IMR-90 (cell line): ENCODE data around the gene TRIM38. TPM values are rescaled to one million over a fixed set of nuclear protein-coding genes. Genes with fewer than 3 reads are reported as not detected.

Source experiments
- ATAC-seq: fragments of 200-7000 bp; cut with Tn5 transposase; 2 replicates; pipeline ENCODE4 v1.9.1; 2020; ENCODE audit warnings: low read depth, mild to moderate bottlenecking, moderate library complexity
- BruUV-seq: library from RNA; stranded (reverse); fragments of 400-500 nt; replicated peaks from 2 replicates; lab custom pipeline; 2021; lab: Mats Ljungman, UMichigan
- CTCF ChIA-PET: fragments of 300-600 bp; formaldehyde crosslinking; extraction: SDS; loops from one replicate; lab custom pipeline; 2021; ENCODE audit warnings: antibody characterized with exemption; lab: Yijun Ruan, JAX
- POLR2A ChIA-PET: fragments of 300-600 bp; sonication (Branson Sonifier 250); formaldehyde crosslinking; loops from one replicate; lab custom pipeline; 2022; ENCODE audit warnings: antibody characterized with exemption; ENCODE audit not compliant: unreplicated experiment; lab: Charles Lee
- DNase-seq: peaks from one replicate; pipeline ENCODE4 v3.0.0; 2013
- H2AFZ ChIP-seq: replicated peaks from 2 replicates; pipeline ENCODE3; 2013; ENCODE audit warnings: low read length, mild to moderate bottlenecking; ENCODE audit not compliant: poor library complexity
- H2AK5ac ChIP-seq: 2 replicates; pipeline ENCODE4 v1.6.1; 2013; ENCODE audit warnings: low read depth, low read length, inconsistent platforms
- H2AK9ac ChIP-seq: replicated peaks from 2 replicates; pipeline ENCODE3; 2013; ENCODE audit warnings: mild to moderate bottlenecking, low read depth, low read length, moderate library complexity; ENCODE audit not compliant: poor library complexity
- H2BK120ac ChIP-seq: 2 replicates; pipeline ENCODE4 v1.6.1; 2013; ENCODE audit warnings: low read depth, low read length, inconsistent platforms
- H2BK15ac ChIP-seq: 3 replicates; pipeline ENCODE4 v1.6.1; 2013; ENCODE audit warnings: low read depth, low read length, inconsistent platforms
- H2BK20ac ChIP-seq: 2 replicates; pipeline ENCODE4 v1.6.1; 2013; ENCODE audit warnings: low read depth, mild to moderate bottlenecking, inconsistent platforms, low read length, moderate library complexity
- H2BK5ac ChIP-seq: 2 replicates; pipeline ENCODE4 v1.6.1; 2013; ENCODE audit warnings: mild to moderate bottlenecking, low read depth, low read length, inconsistent platforms; ENCODE audit not compliant: poor library complexity, severe bottlenecking
- H3K14ac ChIP-seq: replicated peaks from 2 replicates; pipeline ENCODE4 v1.6.1; 2013; ENCODE audit warnings: low read depth, low read length, inconsistent platforms
- H3K18ac ChIP-seq: 2 replicates; pipeline ENCODE4 v1.6.1; 2013; ENCODE audit warnings: low read depth, low read length, control low read depth
- H3K23ac ChIP-seq: 2 replicates; pipeline ENCODE4 v1.6.1; 2013; ENCODE audit warnings: low read depth, low read length, inconsistent platforms
- H3K27ac ChIP-seq: 2 replicates; pipeline ENCODE4 v1.5.1; 2013; ENCODE audit warnings: mild to moderate bottlenecking, control low read depth, low read length; ENCODE audit not compliant: insufficient read depth
- H3K27me3 ChIP-seq: 2 replicates; pipeline ENCODE4 v1.6.1; 2013; ENCODE audit warnings: low read length; ENCODE audit not compliant: control insufficient read depth, insufficient read depth
- H3K36me3 ChIP-seq: 2 replicates; pipeline ENCODE4 v1.6.1; 2013; ENCODE audit warnings: low read length, mixed read lengths; ENCODE audit not compliant: control insufficient read depth, insufficient read depth
- H3K4ac ChIP-seq: 2 replicates; pipeline ENCODE4 v1.6.1; 2013; ENCODE audit warnings: low read depth, low read length, inconsistent platforms
- H3K4me1 ChIP-seq: 2 replicates; pipeline ENCODE4 v1.6.1; 2013; ENCODE audit warnings: low read length, mixed read lengths; ENCODE audit not compliant: control insufficient read depth, insufficient read depth
- H3K4me2 ChIP-seq: 2 replicates; pipeline ENCODE4 v1.6.1; 2013; ENCODE audit warnings: low read depth, mild to moderate bottlenecking, control low read depth, low read length, moderate library complexity
- H3K4me3 ChIP-seq: 2 replicates; pipeline ENCODE4 v1.5.1; 2013; ENCODE audit warnings: low read depth, mild to moderate bottlenecking, control low read depth, low read length, moderate library complexity; ENCODE audit not compliant: insufficient read depth
- H3K56ac ChIP-seq: 2 replicates; pipeline ENCODE4 v1.6.1; 2013; ENCODE audit warnings: low read length, inconsistent platforms; ENCODE audit not compliant: insufficient read depth; ENCODE audit errors: extremely low read depth
- H3K79me1 ChIP-seq, 2 experiments: 2 replicates each; pipeline ENCODE4 v1.6.1; 2013; ENCODE audit warnings: low read length in 2 of 2, inconsistent platforms in 1 of 2, low read depth in 1 of 2
- H3K9ac ChIP-seq: 2 replicates; pipeline ENCODE4 v1.6.1; 2013; ENCODE audit warnings: low read depth, low read length, control low read depth
- H3K9me1 ChIP-seq: 2 replicates; pipeline ENCODE4 v1.6.1; 2013; ENCODE audit warnings: low read length, inconsistent platforms; ENCODE audit not compliant: insufficient read depth
- H3K9me3 ChIP-seq: 2 replicates; pipeline ENCODE4 v1.6.1; 2013; ENCODE audit warnings: low read length; ENCODE audit not compliant: control insufficient read depth, insufficient read depth
- H4K20me1 ChIP-seq: 2 replicates; pipeline ENCODE4 v1.6.1; 2013; ENCODE audit warnings: low read length, inconsistent platforms; ENCODE audit not compliant: insufficient read depth
- H4K5ac ChIP-seq: 2 replicates; pipeline ENCODE4 v1.6.1; 2013; ENCODE audit warnings: mild to moderate bottlenecking, low read depth, low read length, control low read depth
- H4K8ac ChIP-seq, 2 experiments: 2 replicates each; pipeline ENCODE4 v1.6.1; 2013; ENCODE audit warnings: low read depth in 2 of 2, low read length in 2 of 2, control low read depth in 1 of 2, inconsistent platforms in 1 of 2
- H4K91ac ChIP-seq: 2 replicates; pipeline ENCODE4 v1.6.1; 2013; ENCODE audit warnings: low read depth, low read length, inconsistent platforms; ENCODE audit not compliant: insufficient read depth
- BHLHE40 ChIP-seq: fragments of 150-350 bp; IDR thresholded peaks from 2 replicates; pipeline ENCODE4 v1.6.1; 2016; ENCODE audit warnings: mild to moderate bottlenecking, low read depth, low read length
- CEBPB ChIP-seq: IDR thresholded peaks from 2 replicates; pipeline ENCODE4 v1.6.1; 2012; ENCODE audit warnings: low read depth, low read length, improper control_type of control experiment
- CHD1 ChIP-seq: IDR thresholded peaks from 2 replicates; pipeline ENCODE4 v1.6.1; 2012; ENCODE audit warnings: low read depth, low read length, improper control_type of control experiment
- CTCF ChIP-seq: conservative IDR thresholded peaks from 2 replicates; pipeline ENCODE4 v1.5.1; 2012; ENCODE audit warnings: mild to moderate bottlenecking, low read depth, low read length, improper control_type of control experiment
- ELK1 ChIP-seq: fragments of 150-350 bp; IDR thresholded peaks from 2 replicates; pipeline ENCODE4 v1.6.1; 2016; ENCODE audit warnings: low read depth, mild to moderate bottlenecking, low read length, moderate library complexity, borderline replicate concordance
- FOS ChIP-seq: fragments of 150-350 bp; IDR thresholded peaks from 2 replicates; pipeline ENCODE4 v1.6.1; 2016; ENCODE audit warnings: low read depth, low read length
- MAFK ChIP-seq: IDR thresholded peaks from 2 replicates; pipeline ENCODE4 v1.6.1; 2012; ENCODE audit warnings: low read depth, low read length, improper control_type of control experiment
- MAZ ChIP-seq: IDR thresholded peaks from 2 replicates; pipeline ENCODE4 v1.6.1; 2012; ENCODE audit warnings: low read depth, mild to moderate bottlenecking, low read length, improper control_type of control experiment, moderate library complexity, borderline replicate concordance
- MXI1 ChIP-seq: IDR thresholded peaks from 2 replicates; pipeline ENCODE4 v1.6.1; 2012; ENCODE audit warnings: low read depth, mild to moderate bottlenecking, low read length, moderate library complexity, borderline replicate concordance
- NFE2L2 ChIP-seq: fragments of 150-350 bp; IDR thresholded peaks from 2 replicates; pipeline ENCODE4 v1.6.1; 2016; ENCODE audit warnings: low read depth, mild to moderate bottlenecking, low read length
- POLR2A ChIP-seq: IDR thresholded peaks from 2 replicates; pipeline ENCODE4 v1.6.1; 2012; ENCODE audit warnings: mild to moderate bottlenecking, low read depth, low read length
- RAD21 ChIP-seq: IDR thresholded peaks from 2 replicates; pipeline ENCODE4 v1.6.1; 2012; ENCODE audit warnings: low read length, improper control_type of control experiment
- RCOR1 ChIP-seq: IDR thresholded peaks from 2 replicates; pipeline ENCODE4 v1.6.1; 2012; ENCODE audit warnings: mild to moderate bottlenecking, low read length, improper control_type of control experiment; ENCODE audit not compliant: insufficient replicate concordance
- RFX5 ChIP-seq: IDR thresholded peaks from 2 replicates; pipeline ENCODE4 v1.8.0; 2012; ENCODE audit warnings: low read depth, mild to moderate bottlenecking, low read length, moderate library complexity
- SMC3 ChIP-seq: fragments of 150-350 bp; IDR thresholded peaks from 2 replicates; pipeline ENCODE4 v1.6.1; 2016; ENCODE audit warnings: low read depth, mild to moderate bottlenecking, antibody characterized with exemption, low read length, moderate library complexity
- USF2 ChIP-seq: fragments of 150-350 bp; IDR thresholded peaks from 2 replicates; pipeline ENCODE4 v1.6.1; 2017; ENCODE audit warnings: mild to moderate bottlenecking, antibody characterized with exemption, low read length, low read depth
- WGBS, 2 experiments: methylation state at CpG; one replicate each; pipeline versions ENCODE4 v1.1.5 to v1.1.7; 2013; ENCODE audit warnings: missing lambda C conversion rate in 2 of 2; ENCODE audit not compliant: insufficient read length in 1 of 2; ENCODE audit errors: extremely low coverage in 2 of 2; 5-methylcytosine and 5-hydroxymethylcytosine counted together
- dilution Hi-C: fragments of 300-500 bp; cut with HindIII; formaldehyde crosslinking; loops from one replicate; pipeline ENCODE4 v1.14.3; 2018; ENCODE audit warnings: low sequenced_read_pairs; ENCODE audit not compliant: unreplicated experiment
- in situ Hi-C: fragments of 300-500 bp; cut with MboI; formaldehyde crosslinking; loops from 3 replicates; pipeline ENCODE4 v1.14.3; 2019; ENCODE audit warnings: low sequenced_read_pairs, inconsistent platforms, mixed read lengths
- intact Hi-C: fragments of 100-400 bp; cut with micrococcal nuclease; formaldehyde crosslinking; loops from 2 replicates; pipeline ENCODE4 v1.10.0; 2022
- polyA plus RNA-seq, 3 experiments: library from polyadenylated mRNA; depleted of rRNA; stranded (reverse); fragments of >200 nt; gene quantifications; 2 replicates each; pipeline ENCODE4 v1.2.3, GENCODE V29; 2012; ENCODE audit warnings: low replicate concordance in 1 of 3
- total RNA-seq: library from RNA; depleted of rRNA; stranded (reverse); fragments of >200 nt; gene quantifications from 2 replicates; pipeline ENCODE4 v1.2.3, GENCODE V29; 2012

TRIM38 gene
- total and polyA plus RNA-seq, 2 of the 4 experiments (the other 2 are of a cell fraction): 4.1 to 6.3 TPM

- peaks cover 7 to 13% of the 10 kb centered on the region in 2 experiments; a peak in 2 of 4 replicates for H3K79me1 ChIP-seq
- no peak overlapping the region for H3K18ac ChIP-seq
- H3K36me3 ChIP-seq: peaks cover 41% of the 10 kb centered on the region
- H3K27ac ChIP-seq: no peak overlapping the region
- no peak for DNase-seq
- dilution Hi-C loops: no loop called here
- H3K23ac ChIP-seq: no peak overlapping the region
- H3K9me3 ChIP-seq: no peaks in the 10 kb centered on the region
- H3K14ac ChIP-seq: no peak overlapping the region
- intact Hi-C loops: no loop called here
- no TSS peak for BruUV-seq
- CTCF ChIA-PET: no interaction called here
- no peaks in the 10 kb centered on the region for H3K27me3 ChIP-seq
- no peak overlapping the region for H3K9ac ChIP-seq
- H4K8ac ChIP-seq: no peak overlapping the region
- no peak overlapping the region for H3K56ac ChIP-seq
- no peak for ATAC-seq
- in situ Hi-C loops: no loop called here
- no peaks in the 10 kb centered on the region for H3K4me1 ChIP-seq
- H4K5ac ChIP-seq: no peak overlapping the region
- POLR2A ChIA-PET: no interaction called here
- H3K4me3 ChIP-seq: no peak overlapping the region
- no peaks in the 10 kb centered on the region; the same call in 1 of the 2 replicates for H4K20me1 ChIP-seq
- no peak for TF ChIP-seq SMC3
- no peak for TF ChIP-seq FOS
- no peak for TF ChIP-seq MAZ
- no peak for TF ChIP-seq RCOR1
- no peak for TF ChIP-seq NFE2L2
- no peak for TF ChIP-seq ELK1
- TF ChIP-seq MAFK: no peak
- no peak for TF ChIP-seq MXI1
- no peak for TF ChIP-seq USF2
- TF ChIP-seq POLR2A: no peak
- no peak for TF ChIP-seq RFX5
- TF ChIP-seq RAD21: no peak
- TF ChIP-seq BHLHE40: no peak
- no peak for TF ChIP-seq CHD1
- no peak for TF ChIP-seq CEBPB
- TF ChIP-seq CTCF: no peak
- no peak overlapping the region for H2AK5ac ChIP-seq
- no peak overlapping the region for H2BK5ac ChIP-seq
- H2AFZ ChIP-seq: no peak overlapping the region
- H2BK15ac ChIP-seq: no peak overlapping the region
- H3K4ac ChIP-seq: no peak overlapping the region
- no CpG with 5 or more reads among the region's 2 CpGs for WGBS, 2 experiments
- no peaks in the 10 kb centered on the region for H3K9me1 ChIP-seq
- no peak overlapping the region for H4K91ac ChIP-seq
- no peak overlapping the region for H2BK120ac ChIP-seq
- H3K4me2 ChIP-seq: no peak overlapping the region
- H2AK9ac ChIP-seq: no peak overlapping the region
- H2BK20ac ChIP-seq: no peak overlapping the region
Observed at GRCh38 chr6:25984265-25984664, 21.7 kb downstream of the TRIM38 start.
